Liver (tissue), 9 donors: ENCODE data around the gene PRLHR. TPM values are rescaled to one million over a fixed set of nuclear protein-coding genes. Genes with fewer than 3 reads are reported as not detected.

Experiments
- DNase-seq: peaks from one replicate; pipeline ENCODE4 v3.0.0-alpha.2; 2017; ENCODE audit warnings: low spot score
- H3K27ac ChIP-seq, 2 donors: one replicate each; pipeline ENCODE4 v1.7.0; 2013; ENCODE audit warnings: inconsistent platforms in 2 of 2, low read length in 2 of 2, control low read depth in 1 of 2, low read depth in 1 of 2, mild to moderate bottlenecking in 1 of 2
- H3K27me3 ChIP-seq, 4 donors: one replicate each; pipeline versions ENCODE4 v1.6.1 to v1.7.0; 2013; ENCODE audit warnings: low read length in 3 of 4, inconsistent platforms in 1 of 4, mild to moderate bottlenecking in 1 of 4, moderate library complexity in 1 of 4; ENCODE audit not compliant: control insufficient read depth in 4 of 4, insufficient read depth in 4 of 4
- H3K36me3 ChIP-seq, 4 donors: one replicate each; pipeline versions ENCODE4 v1.6.1 to v1.7.0; 2013; ENCODE audit warnings: low read length in 3 of 4, mild to moderate bottlenecking in 3 of 4, low read depth in 1 of 4, moderate library complexity in 1 of 4; ENCODE audit not compliant: control insufficient read depth in 4 of 4, insufficient read depth in 3 of 4
- H3K4me1 ChIP-seq, 4 donors: one replicate each; pipeline versions ENCODE4 v1.6.1 to v1.7.0; 2013; ENCODE audit warnings: low read length in 3 of 4, mild to moderate bottlenecking in 3 of 4, moderate library complexity in 1 of 4; ENCODE audit not compliant: control insufficient read depth in 4 of 4, insufficient read depth in 4 of 4
- H3K4me3 ChIP-seq, 3 donors: one replicate each; pipeline versions ENCODE4 v1.6.1 to v1.7.0; 2013; ENCODE audit warnings: low read length in 3 of 3, control low read depth in 1 of 3, low read depth in 1 of 3, mild to moderate bottlenecking in 1 of 3
- H3K9ac ChIP-seq, 2 donors: one replicate each; pipeline ENCODE4 v1.7.0; 2013; ENCODE audit warnings: low read length in 2 of 2, mild to moderate bottlenecking in 2 of 2, moderate library complexity in 2 of 2, control low read depth in 1 of 2, low read depth in 1 of 2
- H3K9me3 ChIP-seq, 4 donors: one replicate each; pipeline versions ENCODE4 v1.6.1 to v1.7.0; 2013; ENCODE audit warnings: low read length in 3 of 4; ENCODE audit not compliant: control insufficient read depth in 4 of 4
- ATF3 ChIP-seq: IDR thresholded peaks from 2 replicates; pipeline ENCODE4 v1.6.1; 2016; ENCODE audit warnings: antibody characterized with exemption
- CTCF ChIP-seq: fragments of 150-350 bp; IDR thresholded peaks from 2 replicates; pipeline ENCODE4 v1.5.1; 2017; ENCODE audit warnings: improper control_type of control experiment, low read depth, low read length; ENCODE audit not compliant: missing input control
- EGR1 ChIP-seq, 2 donors: IDR thresholded peaks; 2 replicates each; pipeline ENCODE4 v1.6.1; 2016 to 2018; ENCODE audit warnings: antibody characterized with exemption in 2 of 2, low read depth in 2 of 2
- FOXA1 ChIP-seq: IDR thresholded peaks from 2 replicates; pipeline ENCODE4 v1.6.1; 2016; ENCODE audit warnings: antibody characterized with exemption
- FOXA2 ChIP-seq: IDR thresholded peaks from 2 replicates; pipeline ENCODE4 v1.6.1; 2016; ENCODE audit warnings: antibody characterized with exemption
- GABPA ChIP-seq, 2 donors: IDR thresholded peaks in 1 of 2; conservative IDR thresholded peaks in 1 of 2; 2 replicates each; pipeline ENCODE4 v1.6.1; 2016; ENCODE audit warnings: antibody characterized with exemption in 2 of 2, mild to moderate bottlenecking in 1 of 2, moderate library complexity in 1 of 2
- HNF4A ChIP-seq, 2 donors: conservative IDR thresholded peaks; 2 replicates each; pipeline ENCODE4 v1.6.1; 2016; ENCODE audit warnings: antibody characterized with exemption in 2 of 2, mild to moderate bottlenecking in 2 of 2
- JUND ChIP-seq, 2 donors: IDR thresholded peaks; 2 replicates each; pipeline ENCODE4 v1.6.1; 2016; ENCODE audit warnings: antibody characterized with exemption in 2 of 2
- NR2F2 ChIP-seq: IDR thresholded peaks from 2 replicates; pipeline ENCODE4 v1.6.1; 2016; ENCODE audit warnings: antibody characterized with exemption
- RAD21 ChIP-seq, 2 donors: IDR thresholded peaks; 2 replicates each; pipeline ENCODE4 v1.6.1; 2016; ENCODE audit warnings: antibody characterized with exemption in 2 of 2, mild to moderate bottlenecking in 2 of 2
- REST ChIP-seq: IDR thresholded peaks from 2 replicates; pipeline ENCODE4 v1.6.1; 2016; ENCODE audit warnings: antibody characterized with exemption, mild to moderate bottlenecking
- RXRA ChIP-seq, 2 donors: IDR thresholded peaks; 2 replicates each; pipeline ENCODE4 v1.6.1; 2017 to 2018; ENCODE audit warnings: antibody characterized with exemption in 2 of 2, mild to moderate bottlenecking in 1 of 2
- YY1 ChIP-seq: IDR thresholded peaks from 2 replicates; pipeline ENCODE4 v1.6.1; 2016; ENCODE audit warnings: antibody characterized with exemption, mild to moderate bottlenecking
- WGBS: extraction: QIAGEN DNeasy Blood & Tissue Kit; methylation state at CpG from one replicate; pipeline ENCODE4 v1.1.7; 2013; 5-methylcytosine and 5-hydroxymethylcytosine counted together
- polyA plus RNA-seq, 2 donors: library from polyadenylated mRNA; stranded (reverse) in 1 of 2; unstranded in 1 of 2; fragments of 200-250 nt in 1 of 2; fragments of >200 nt in 1 of 2; fragmentation: Nextera tagmentation in 1 of 2; extraction: Ambion mirVana in 1 of 2; gene quantifications; one replicate each; pipeline versions ENCODE4 v1.2.1 to v1.2.3, GENCODE V29; 2013 to 2015
- total RNA-seq, 2 donors: library from RNA; depleted of rRNA; stranded (reverse); fragments of >200 nt; gene quantifications; one replicate each; pipeline ENCODE4 v1.2.3, GENCODE V29; 2014
- donor health status: healthy.
- donor health status: healthy.
- donor health status: healthy.
- donor health status: healthy.
- donor health status: healthy.

The PRLHR gene
- total and polyA plus RNA-seq, 4 donors = under 0.01 to 0.08 TPM; not detected in 2

- TF ChIP-seq REST = no peak
- TF ChIP-seq FOXA1 = no peak
- no peak for TF ChIP-seq RXRA (IDR thresholded peaks at IDR 0.05)
- TF ChIP-seq CTCF = no peak
Measured at GRCh38 chr10:118569241-118569881, 26.1 kb downstream of the PRLHR start (continued).

- Histone ChIP-seq H3K27me3 (no peaks in the 10 kb centered on the region), H3K36me3 (no peaks in the 10 kb centered on the region), H3K9ac (no peak overlapping the region), H3K4me1 (peaks cover 0 to 4% (median 0%) of the 10 kb centered on the region in 4 donors), H3K9me3 (no peaks in the 10 kb centered on the region), H3K27ac (no peak overlapping the region), H3K4me3 (no peak overlapping the region)
- WGBS = 17% methylated on average over 10 of the region's 10 CpGs
- no peak for DNase-seq
- TF ChIP-seq GABPA (IDR thresholded peaks at IDR 0.05 in 1 of 2, conservative IDR thresholded peaks at IDR 0.05 in 1 of 2) = no peak
- TF ChIP-seq FOXA2 = no peak
- no peak for TF ChIP-seq JUND (IDR thresholded peaks at IDR 0.05)
- TF ChIP-seq NR2F2 = no peak
- TF ChIP-seq CTCF = peak; percentile 85
- TF ChIP-seq EGR1 (IDR thresholded peaks at IDR 0.05; ENCODE audit: low read depth in 2 of 2) = no peak
- no peak for TF ChIP-seq YY1
- no peak for TF ChIP-seq RXRA (IDR thresholded peaks at IDR 0.05)
- no peak for TF ChIP-seq ATF3
- TF ChIP-seq FOXA1 = no peak
- TF ChIP-seq RAD21 (IDR thresholded peaks at IDR 0.05) = peak; percentile 87 to 89
- peak; percentile 42 to 48 for TF ChIP-seq HNF4A (conservative IDR thresholded peaks at IDR 0.05)
Measured at GRCh38 chr10:118568327-118568848, 27.1 kb downstream of the PRLHR start.
